Astrocyte (in vitro differentiated cells and primary cell): ENCODE measurements around the gene INPP5A. TPM values are rescaled to one million over a fixed set of nuclear protein-coding genes. Genes with fewer than 3 reads are reported as not detected.

Source experiments
- DNase-seq: peaks from one replicate; pipeline ENCODE4 v3.0.0-alpha.2; 2010; ENCODE audit warnings: low read depth
- FAIRE-seq: peaks from 2 replicates; lab custom pipeline; 2011; peaks lifted over from hg19 to GRCh38; lab: Jason Lieb, UNC
- H2AFZ ChIP-seq: 2 replicates; pipeline ENCODE4 v1.6.0; 2012; ENCODE audit warnings: low read depth, low read length, inconsistent platforms
- H3K27ac ChIP-seq: 2 replicates; pipeline ENCODE4 v1.5.1; 2011; ENCODE audit warnings: low read depth, low read length, inconsistent platforms
- H3K27me3 ChIP-seq: 2 replicates; pipeline ENCODE4 v1.6.0; 2011; ENCODE audit warnings: low read length, inconsistent platforms; ENCODE audit not compliant: insufficient read depth
- H3K36me3 ChIP-seq: 2 replicates; pipeline ENCODE4 v1.5.1; 2011; ENCODE audit warnings: low read length, inconsistent platforms; ENCODE audit not compliant: insufficient read depth
- H3K4me1 ChIP-seq: 2 replicates; pipeline ENCODE4 v1.5.1; 2011; ENCODE audit warnings: low read length, inconsistent platforms; ENCODE audit not compliant: insufficient read depth
- H3K4me2 ChIP-seq: 2 replicates; pipeline ENCODE4 v1.6.0; 2012; ENCODE audit warnings: low read length, inconsistent platforms
- H3K4me3 ChIP-seq: 2 replicates; pipeline ENCODE4 v1.5.1; 2011; ENCODE audit warnings: low read depth, mild to moderate bottlenecking, low read length, inconsistent platforms; ENCODE audit not compliant: insufficient read depth
- H3K79me2 ChIP-seq: 2 replicates; pipeline ENCODE4 v1.6.0; 2012; ENCODE audit warnings: mild to moderate bottlenecking, low read length, inconsistent platforms; ENCODE audit not compliant: insufficient read depth
- H3K9ac ChIP-seq: 2 replicates; pipeline ENCODE4 v1.6.0; 2012; ENCODE audit warnings: mild to moderate bottlenecking, low read length, inconsistent platforms
- H3K9me3 ChIP-seq: 2 replicates; pipeline ENCODE4 v1.5.1; 2012; ENCODE audit warnings: low read depth, mild to moderate bottlenecking, low read length, inconsistent platforms; ENCODE audit not compliant: insufficient read depth
- H4K20me1 ChIP-seq: 2 replicates; pipeline ENCODE4 v1.6.0; 2012; ENCODE audit warnings: low read length, inconsistent platforms; ENCODE audit not compliant: insufficient read depth
- H3K27ac Mint-ChIP-seq: one replicate; pipeline ENCODE4 v1.8.0; 2021; ENCODE audit warnings: mild to moderate bottlenecking, mixed read lengths; ENCODE audit not compliant: unreplicated experiment
- H3K27me3 Mint-ChIP-seq: one replicate; pipeline ENCODE4 v1.8.0; 2021; ENCODE audit warnings: low read depth, mixed read lengths; ENCODE audit not compliant: unreplicated experiment
- H3K36me3 Mint-ChIP-seq: one replicate; pipeline ENCODE4 v1.8.0; 2021; ENCODE audit warnings: low read depth, mixed read lengths; ENCODE audit not compliant: unreplicated experiment
- H3K4me1 Mint-ChIP-seq: one replicate; pipeline ENCODE4 v1.8.0; 2021; ENCODE audit warnings: low read depth, mixed read lengths; ENCODE audit not compliant: unreplicated experiment
- H3K4me3 Mint-ChIP-seq: one replicate; pipeline ENCODE4 v1.8.0; 2021; ENCODE audit warnings: mild to moderate bottlenecking, moderate library complexity, mixed read lengths; ENCODE audit not compliant: unreplicated experiment
- H3K9me3 Mint-ChIP-seq: one replicate; pipeline ENCODE4 v1.8.0; 2021; ENCODE audit warnings: mild to moderate bottlenecking, mixed read lengths; ENCODE audit not compliant: unreplicated experiment
- CTCF ChIP-seq: IDR thresholded peaks from 2 replicates; pipeline ENCODE4 v1.5.1; 2011; ENCODE audit warnings: low read depth, mild to moderate bottlenecking, inconsistent platforms, low read length, moderate library complexity; ENCODE audit not compliant: insufficient read depth
- EZH2 ChIP-seq: IDR thresholded peaks from 2 replicates; pipeline ENCODE4 v1.6.1; 2012; ENCODE audit warnings: mild to moderate bottlenecking, low read length, inconsistent platforms; ENCODE audit not compliant: insufficient read depth
- total RNA-seq: library from RNA; stranded (reverse); gene quantifications from 2 replicates; pipeline ENCODE4 v1.2.1, GENCODE V29; 2021

INPP5A gene
- total RNA-seq, 1 donor from 2014 or later, result 39.1 TPM

DNA sequence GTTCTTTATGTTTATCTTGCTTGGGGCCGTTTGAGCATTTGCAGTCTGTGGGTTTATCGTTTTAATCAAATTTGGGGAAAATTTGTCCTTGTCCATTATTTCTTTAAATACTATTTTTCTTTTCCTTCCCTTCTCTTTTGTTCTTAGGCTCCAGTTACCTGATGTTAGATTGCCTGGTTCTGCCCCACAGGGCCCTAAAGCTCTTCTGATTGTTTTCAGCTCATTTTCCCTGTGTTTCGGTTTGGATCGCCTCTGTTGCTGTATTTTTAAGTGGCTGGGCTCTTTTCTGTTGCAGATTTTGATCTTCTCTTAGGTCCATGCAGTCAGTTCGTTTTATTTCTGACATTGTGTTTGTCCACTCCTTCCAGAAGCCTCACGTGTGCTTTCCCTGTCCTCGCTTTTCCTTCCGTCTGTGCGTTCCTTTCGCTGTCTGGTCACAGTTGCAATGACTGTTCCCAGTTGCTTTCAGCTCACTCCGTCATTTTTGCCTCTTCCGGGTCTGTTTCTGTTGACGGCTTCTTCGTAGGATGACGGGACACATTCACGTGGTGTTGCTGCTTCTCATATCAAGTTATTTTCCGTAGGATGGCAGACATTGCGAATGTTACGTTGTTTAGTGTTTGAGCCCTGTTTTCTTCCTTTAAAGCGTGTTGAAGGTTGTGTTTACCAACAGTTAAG lies 111.4 kb downstream of the INPP5A start:
- H3K9me3 ChIP-seq, result no peaks in the 10 kb centered on the region
- TF ChIP-seq EZH2 (no peak), CTCF (no peak)
- no peaks in the 10 kb centered on the region for H3K27me3 ChIP-seq
- peaks cover 3% of the 10 kb centered on the region for H3K79me2 ChIP-seq
- no peak overlapping the region for H3K9ac ChIP-seq
- no peak for FAIRE-seq
- H3K27ac ChIP-seq, result no peak overlapping the region
- no peak overlapping the region for H3K27ac Mint-ChIP-seq
- H3K27me3 Mint-ChIP-seq, result no peaks in the 10 kb centered on the region
- no peaks in the 10 kb centered on the region for H3K4me1 ChIP-seq
- no peak overlapping the region for H2AFZ ChIP-seq
- H4K20me1 ChIP-seq, result peaks cover 36% of the 10 kb centered on the region
- no peak overlapping the region for H3K4me3 ChIP-seq
- peaks cover 3% of the 10 kb centered on the region for H3K36me3 ChIP-seq
- no peak overlapping the region for H3K4me2 ChIP-seq
- H3K9me3 Mint-ChIP-seq, result no peaks in the 10 kb centered on the region
- DNase-seq, result no peak
- H3K4me1 Mint-ChIP-seq, result no peaks in the 10 kb centered on the region
- H3K36me3 Mint-ChIP-seq, result peaks cover 1% of the 10 kb centered on the region
- H3K4me3 Mint-ChIP-seq, result no peak overlapping the region

- Histone ChIP-seq H2AFZ (no peak overlapping the region), H3K79me2 (peaks cover 3% of the 10 kb centered on the region), H3K4me3 (no peak overlapping the region), H3K4me1 (no peaks in the 10 kb centered on the region), H4K20me1 (peaks cover 37% of the 10 kb centered on the region), H3K9me3 (no peaks in the 10 kb centered on the region), H3K27me3 (no peaks in the 10 kb centered on the region), H3K9ac (no peak overlapping the region), H3K4me2 (no peak overlapping the region), H3K36me3 (peaks cover 3% of the 10 kb centered on the region), H3K27ac (no peak overlapping the region)
- H3K27ac Mint-ChIP-seq, result no peak overlapping the region
- TF ChIP-seq EZH2, result no peak
- TF ChIP-seq CTCF, result no peak
- FAIRE-seq (no peak), DNase-seq (no peak)
- no peak overlapping the region for H3K4me3 Mint-ChIP-seq
- H3K36me3 Mint-ChIP-seq, result peaks cover 3% of the 10 kb centered on the region
- no peaks in the 10 kb centered on the region for H3K4me1 Mint-ChIP-seq
- no peaks in the 10 kb centered on the region for H3K9me3 Mint-ChIP-seq
- H3K27me3 Mint-ChIP-seq, result no peaks in the 10 kb centered on the region
Observed at GRCh38 chr10:132649651-132650360, 112.2 kb downstream of the INPP5A start.
